Neural crest cell (in vitro differentiated cells): ENCODE data around the gene ATP2B1. TPM values are rescaled to one million over a fixed set of nuclear protein-coding genes. Genes with fewer than 3 reads are reported as not detected.

ENCODE experiments used
- DNase-seq: peaks from one replicate; pipeline ENCODE4 v3.0.0; 2021; ENCODE audit warnings: low read depth, mixed read lengths, low spot score
- H3K27ac Mint-ChIP-seq: one replicate; pipeline ENCODE4 v1.8.0; 2021; ENCODE audit warnings: mild to moderate bottlenecking, mixed read lengths; ENCODE audit not compliant: unreplicated experiment
- H3K27me3 Mint-ChIP-seq: 2 replicates; pipeline ENCODE4 v1.8.0; 2021; ENCODE audit warnings: low read depth, mild to moderate bottlenecking, mixed read lengths
- H3K36me3 Mint-ChIP-seq: 2 replicates; pipeline ENCODE4 v1.8.0; 2021; ENCODE audit warnings: low read depth, mild to moderate bottlenecking, mixed read lengths
- H3K4me1 Mint-ChIP-seq: 2 replicates; pipeline ENCODE4 v1.8.0; 2021; ENCODE audit warnings: mixed read lengths
- H3K4me3 Mint-ChIP-seq: one replicate; pipeline ENCODE4 v1.8.0; 2021; ENCODE audit warnings: mild to moderate bottlenecking, mixed read lengths
- H3K9me3 Mint-ChIP-seq: 2 replicates; pipeline ENCODE4 v1.8.0; 2021; ENCODE audit warnings: mixed read lengths
- CTCF ChIP-seq: fragments of 200-600 bp; sonication (generic); conservative IDR thresholded peaks from 2 replicates; pipeline ENCODE4 v1.5.0; 2021; ENCODE audit warnings: antibody characterized with exemption, mild to moderate bottlenecking
- total RNA-seq: library from RNA; stranded (reverse); gene quantifications from 2 replicates; pipeline ENCODE4 v1.2.1, GENCODE V29; 2021

The ATP2B1 gene
- total RNA-seq, 1 donor from 2014 or later: 50.8 TPM

GRCh38 chr12:89682284-89682683, 26.4 kb downstream of the ATP2B1 start:
- H3K36me3 Mint-ChIP-seq: peaks cover 40% of the 10 kb centered on the region
- no peak for DNase-seq
- TF ChIP-seq CTCF: no peak
- H3K4me1 Mint-ChIP-seq: peaks cover 18% of the 10 kb centered on the region
- no peak overlapping the region for H3K4me3 Mint-ChIP-seq
- H3K9me3 Mint-ChIP-seq: peaks cover 24% of the 10 kb centered on the region
- H3K27ac Mint-ChIP-seq: no peak overlapping the region
- no peaks in the 10 kb centered on the region for H3K27me3 Mint-ChIP-seq

- Mint-ChIP-seq H3K4me3 (no peak overlapping the region), H3K4me1 (peaks cover 22% of the 10 kb centered on the region), H3K27me3 (no peaks in the 10 kb centered on the region), H3K36me3 (peaks cover 38% of the 10 kb centered on the region), H3K27ac (no peak overlapping the region), H3K9me3 (peaks cover 24% of the 10 kb centered on the region)
- no peak for DNase-seq
- TF ChIP-seq CTCF: no peak
Measured at GRCh38 chr12:89680409-89680808, 28.2 kb downstream of the ATP2B1 start.

- peaks cover 33% of the 10 kb centered on the region for H3K36me3 Mint-ChIP-seq
- peaks cover 22% of the 10 kb centered on the region for H3K4me1 Mint-ChIP-seq
- no peaks in the 10 kb centered on the region for H3K27me3 Mint-ChIP-seq
- H3K27ac Mint-ChIP-seq: no peak overlapping the region
- TF ChIP-seq CTCF: no peak
- no peak for DNase-seq
- H3K9me3 Mint-ChIP-seq: peaks cover 19% of the 10 kb centered on the region
- H3K4me3 Mint-ChIP-seq: no peak overlapping the region
Measured at GRCh38 chr12:89679631-89680030, 29.0 kb downstream of the ATP2B1 start.

- peaks cover 12% of the 10 kb centered on the region for H3K9me3 Mint-ChIP-seq
- TF ChIP-seq CTCF: no peak
- H3K4me3 Mint-ChIP-seq: no peak overlapping the region
- peaks cover 26% of the 10 kb centered on the region for H3K36me3 Mint-ChIP-seq
- peaks cover 22% of the 10 kb centered on the region for H3K4me1 Mint-ChIP-seq
- no peak overlapping the region for H3K27ac Mint-ChIP-seq
- H3K27me3 Mint-ChIP-seq: no peaks in the 10 kb centered on the region
- DNase-seq: no peak
Measured at GRCh38 chr12:89678225-89678624, 30.4 kb downstream of the ATP2B1 start.

GRCh38 chr12:89676930-89677329, 31.7 kb downstream of the ATP2B1 start:
- peaks cover 18% of the 10 kb centered on the region for H3K36me3 Mint-ChIP-seq
- peaks cover 22% of the 10 kb centered on the region for H3K4me1 Mint-ChIP-seq
- no peak overlapping the region for H3K4me3 Mint-ChIP-seq
- H3K27me3 Mint-ChIP-seq: no peaks in the 10 kb centered on the region
- DNase-seq: no peak
- peaks cover 9% of the 10 kb centered on the region for H3K9me3 Mint-ChIP-seq
- TF ChIP-seq CTCF: no peak
- H3K27ac Mint-ChIP-seq: no peak overlapping the region
